Stimulated activated CD4-positive, alpha-beta T cell treated with anti-CD3 and anti-CD28 coated beads, Interleukin-1b, Interleukin-23, amount 100 ng/mL, for 1 hour (primary cell): ENCODE results near the gene UNC13C.
"Not testable (repeated sequence)": the region's sequence is repeated elsewhere in the genome, so short reads cannot be mapped to it uniquely, and the experiment has no call there.

Source experiments
- DNase-seq, 2 donors: peaks; one replicate each; pipeline ENCODE4 v3.0.0-alpha.2; 2020; ENCODE audit warnings: low read depth in 2 of 2

UNC13C gene

DNA sequence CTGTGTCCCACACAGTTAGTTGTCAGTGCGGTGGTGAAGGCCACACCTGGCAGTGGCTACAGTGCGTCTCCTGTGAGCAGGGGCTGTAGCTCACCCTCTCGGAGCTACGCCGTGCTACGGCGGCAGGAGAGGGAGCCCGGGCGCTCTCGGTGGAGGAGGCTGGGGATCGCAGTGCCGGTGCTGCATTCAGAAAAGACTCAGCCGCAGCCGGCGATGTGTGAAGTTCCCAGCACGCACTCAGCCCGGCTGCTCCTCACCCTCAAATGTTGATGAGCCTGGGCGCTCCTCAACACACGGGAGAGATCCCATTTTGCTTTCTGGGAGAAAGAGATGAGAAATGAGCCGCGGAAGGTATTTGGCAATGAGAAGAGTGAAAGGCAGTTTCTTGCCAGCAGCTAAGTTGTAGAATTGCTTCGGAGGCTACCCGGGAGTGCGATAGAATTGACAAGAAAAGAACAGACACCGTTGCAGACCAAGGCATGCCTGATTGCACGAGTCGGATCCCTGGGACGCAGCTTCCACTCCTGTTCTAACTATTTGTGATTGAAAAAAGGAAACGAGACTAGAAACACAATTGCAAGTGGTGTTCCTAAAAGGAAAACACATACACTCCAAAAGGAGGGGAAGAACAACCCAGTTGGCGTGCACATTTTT lies at the start of gene UNC13C:
Gene UNC13C, plus strand, starts transcription at position 189 of the 654 bp plus-strand sequence. CDS start 34,463 bp downstream, outside the sequence.
- no peak for DNase-seq

DNA sequence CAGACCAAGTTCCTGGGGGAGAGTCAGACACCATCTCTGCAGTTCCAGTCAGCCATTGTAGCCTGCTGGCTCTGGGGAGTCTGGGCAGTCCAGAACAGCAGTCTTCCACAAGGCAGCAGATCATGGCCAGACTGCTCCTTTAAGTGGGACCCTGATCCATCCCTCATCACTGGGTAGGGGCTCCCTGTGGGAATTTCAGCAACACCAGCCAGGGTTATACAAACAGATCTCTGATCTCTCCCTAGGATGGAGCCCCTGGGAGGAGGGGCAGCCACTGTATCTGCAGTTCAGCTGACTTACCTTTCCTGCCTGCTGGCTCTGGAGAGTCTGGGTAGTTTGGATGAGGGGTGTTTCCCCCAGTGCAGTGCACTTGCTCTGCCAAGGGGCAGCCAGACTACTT lies 42.1 kb upstream of the UNC13C start:
- DNase-seq = no peak

DNA sequence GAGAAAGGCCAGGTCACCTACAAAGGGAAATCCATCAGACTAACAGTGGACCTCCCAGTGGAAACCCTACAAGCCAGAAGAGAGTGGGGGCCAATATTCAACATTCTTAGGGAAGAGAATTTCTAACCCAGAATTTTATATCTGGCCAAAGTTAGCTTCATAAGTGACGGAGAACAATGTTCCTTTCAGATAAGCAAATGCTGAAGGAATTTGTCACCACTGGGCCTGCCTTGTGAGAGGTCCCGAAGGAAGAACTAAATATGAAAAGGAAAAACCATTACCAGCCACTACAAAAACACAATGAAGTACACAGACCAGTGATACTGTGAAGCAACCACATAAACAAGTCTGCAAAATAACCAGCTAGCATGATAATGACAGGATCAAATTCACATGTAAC lies 40.6 kb upstream of the UNC13C start:
- DNase-seq = not testable (repeated sequence)

DNA sequence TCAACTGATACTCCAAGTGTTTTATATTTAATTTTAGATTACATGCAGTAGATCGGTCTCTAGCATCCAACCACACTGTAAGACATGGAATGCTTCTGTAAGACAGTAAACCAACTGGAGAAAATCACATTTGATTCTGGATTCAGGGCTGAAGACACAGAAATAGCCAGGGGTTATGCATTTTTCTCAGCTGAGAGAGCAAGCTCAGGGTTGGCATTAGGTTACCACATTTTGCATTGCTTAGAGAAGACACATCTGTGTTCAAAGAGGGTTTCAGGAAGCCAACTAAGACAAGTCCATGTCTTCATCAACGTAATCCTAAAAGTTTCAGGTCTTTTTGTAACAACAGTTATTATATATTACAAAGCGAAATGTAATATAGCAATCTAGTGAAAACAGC lies 27.7 kb upstream of the UNC13C start:
- no peak for DNase-seq

DNA sequence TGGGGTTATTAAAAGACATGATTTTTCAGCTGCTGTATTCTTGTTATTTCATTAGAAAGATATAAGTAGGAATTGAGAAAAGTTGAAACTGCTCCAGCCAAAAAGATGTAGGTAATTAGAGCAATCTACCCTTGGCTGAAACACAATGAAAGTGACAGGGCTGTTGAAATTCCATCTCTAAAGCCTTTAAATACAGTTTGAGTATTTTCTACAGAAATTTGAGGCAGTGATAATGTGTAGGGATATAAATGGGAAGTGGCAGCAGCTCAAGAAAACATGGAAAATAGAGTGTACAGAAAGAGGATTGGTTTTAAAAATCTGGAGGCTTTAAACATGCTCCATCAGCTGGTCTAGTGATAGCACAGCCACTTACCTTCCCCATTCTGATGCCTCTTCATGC lies 22.8 kb upstream of the UNC13C start:
- no peak for DNase-seq

DNA sequence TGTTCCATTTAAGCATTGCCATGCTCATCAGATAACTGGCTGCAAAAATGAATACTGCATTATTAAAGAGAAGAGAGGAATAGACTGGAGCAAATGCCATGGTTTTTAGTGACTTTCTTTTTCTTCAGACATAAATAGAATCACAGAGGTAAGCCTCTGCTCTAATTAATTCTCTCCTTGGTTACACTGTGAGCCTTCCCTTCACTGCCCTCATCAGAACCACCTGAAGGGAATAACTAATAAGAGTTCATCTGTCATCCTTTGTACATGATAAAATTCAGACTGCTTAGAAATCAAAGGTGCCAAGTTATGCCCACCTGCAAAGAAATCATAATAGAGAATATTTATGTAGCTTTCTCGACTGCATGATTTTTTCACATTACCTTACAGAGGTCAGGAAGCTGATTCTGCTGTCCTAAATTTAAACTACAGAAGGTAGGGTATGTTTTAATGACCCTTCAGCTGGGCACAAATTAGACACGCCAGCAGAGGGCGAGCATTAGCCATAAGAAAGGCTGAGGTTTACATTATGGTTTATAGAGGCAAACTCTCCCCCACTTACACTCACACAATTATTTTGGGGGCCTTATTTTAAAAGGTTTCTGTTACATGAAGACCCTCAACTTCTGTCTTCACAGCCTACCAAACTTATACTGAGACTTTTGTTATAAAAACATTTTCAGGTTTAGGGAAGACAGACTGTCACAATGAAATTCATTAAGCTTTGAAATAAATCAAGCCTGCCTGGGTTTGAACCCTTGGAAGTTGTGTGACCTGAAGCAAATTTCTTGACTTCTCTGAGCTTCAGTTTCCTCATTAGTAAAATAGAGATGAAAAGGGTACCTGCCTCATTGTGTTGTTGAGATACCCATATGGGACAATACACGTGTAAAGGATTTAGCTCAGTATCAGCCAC lies 15.3 kb upstream of the UNC13C start:
- DNase-seq = no peak

DNA sequence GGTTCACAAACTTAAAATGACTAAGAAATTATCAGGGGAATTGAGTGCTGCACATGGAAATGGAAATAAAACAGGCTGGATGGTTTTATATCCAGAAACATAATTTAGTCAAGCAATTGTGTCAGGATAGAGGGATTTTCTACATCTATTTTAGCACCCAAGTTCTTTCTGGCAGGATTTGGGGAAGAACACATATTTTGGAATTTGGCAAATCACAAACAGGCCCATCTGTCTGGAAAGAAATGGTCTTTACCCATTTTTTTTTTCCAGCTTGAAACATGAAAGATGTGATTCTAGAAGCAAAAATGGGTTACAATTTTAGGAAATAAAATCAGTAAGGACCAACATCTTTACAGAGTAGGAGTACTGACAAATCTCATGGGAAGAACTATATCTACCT lies 14.4 kb upstream of the UNC13C start:
- no peak for DNase-seq

DNA sequence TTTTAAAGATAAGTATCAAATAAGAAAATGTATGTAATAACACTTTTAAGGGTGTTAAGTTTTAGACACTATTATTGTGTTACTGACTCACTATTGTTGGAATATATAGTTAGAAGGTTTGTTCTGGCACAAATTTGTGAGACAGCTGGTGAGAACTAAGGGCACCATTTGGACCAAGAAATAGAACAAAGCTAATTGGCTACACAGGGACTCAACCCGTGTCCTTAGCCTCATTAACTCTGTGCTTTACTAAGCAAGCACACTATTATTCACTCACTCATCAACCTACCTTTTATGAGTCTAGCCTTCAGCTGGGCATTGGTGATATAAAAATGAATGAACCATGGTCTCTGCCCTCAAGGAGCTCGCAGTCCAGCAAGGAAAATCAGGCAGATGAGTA lies 4.1 kb upstream of the UNC13C start:
- DNase-seq = no peak

DNA sequence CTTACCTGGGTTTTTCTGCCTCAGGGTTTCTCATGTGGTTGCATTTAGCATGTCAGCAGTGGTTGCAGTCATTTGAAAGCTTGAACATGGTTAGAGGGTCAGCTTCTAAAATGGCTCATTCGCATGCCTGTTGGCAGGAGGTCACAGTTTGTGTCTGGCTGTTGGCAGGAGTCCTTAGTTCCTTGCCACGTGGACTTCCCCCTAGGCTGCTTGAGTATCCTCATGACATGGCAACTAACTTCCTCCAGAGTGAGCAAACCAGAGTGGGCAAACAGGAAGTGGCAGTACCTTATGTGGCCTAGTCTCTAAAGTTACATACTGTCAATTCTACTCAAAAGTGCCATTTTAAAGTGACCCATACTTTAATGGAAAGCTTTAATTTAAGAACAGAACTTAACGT lies 3.4 kb upstream of the UNC13C start:
- DNase-seq = no peak

DNA sequence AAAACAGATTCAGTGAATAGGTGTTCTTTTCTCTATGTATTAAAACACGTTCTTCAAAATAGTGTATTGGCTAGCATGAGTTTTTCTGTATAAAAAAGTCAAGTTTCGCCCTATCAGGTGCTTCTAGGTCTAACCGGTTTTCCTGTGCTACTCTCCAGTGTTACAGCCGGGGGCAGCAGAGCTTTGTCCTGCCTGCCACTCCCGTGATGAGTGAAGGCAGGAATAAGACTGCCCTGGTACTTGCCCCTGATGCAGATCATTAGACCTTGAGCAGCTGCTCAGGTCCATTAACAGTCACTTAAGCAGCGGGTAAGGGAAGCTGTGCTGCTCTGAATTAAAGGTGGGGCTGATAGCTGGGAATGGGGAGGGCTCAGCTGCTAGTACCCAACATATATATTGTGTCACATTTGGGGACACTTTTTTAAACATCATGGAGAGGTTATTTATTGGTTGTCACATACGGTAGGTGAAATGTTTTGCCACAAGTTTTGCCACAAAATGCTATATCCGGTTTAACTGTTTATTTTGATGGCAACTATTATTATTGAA lies 1.3 kb upstream of the UNC13C start:
- DNase-seq = no peak

DNA sequence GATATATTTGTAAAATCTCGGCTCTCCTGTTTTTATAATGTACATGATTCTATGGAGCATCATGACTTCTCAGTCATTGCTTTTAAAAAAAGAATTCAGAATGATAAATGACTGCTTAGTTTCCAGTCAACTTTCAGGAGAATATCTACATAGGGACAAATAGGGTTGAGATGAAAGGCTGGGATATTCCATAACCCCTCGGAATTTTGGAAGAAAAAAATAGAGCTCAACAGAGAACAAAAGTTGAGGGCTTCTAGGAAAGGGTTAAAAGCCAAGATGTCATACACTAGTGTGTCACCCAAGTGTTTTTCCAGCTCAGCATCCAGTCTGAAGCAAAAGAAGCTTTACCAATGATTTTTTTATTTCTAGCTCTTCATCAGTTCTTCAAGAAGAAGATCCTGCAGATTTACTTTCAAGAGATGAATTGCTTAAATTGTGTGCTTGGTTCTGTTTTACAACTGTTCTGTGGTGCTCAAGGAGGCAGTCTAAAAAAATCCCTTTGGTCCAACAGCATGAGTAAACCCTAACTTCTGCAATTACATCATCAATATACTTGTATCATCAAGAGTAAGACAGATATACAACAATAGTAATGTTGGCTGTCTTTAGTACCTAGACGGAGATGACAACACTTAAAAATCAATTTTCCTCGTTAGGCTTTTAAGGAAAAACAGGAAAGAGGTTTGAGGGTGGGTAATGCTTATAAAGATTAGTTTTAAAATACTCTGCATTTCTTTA lies 979 bp downstream of the UNC13C start:
- DNase-seq = no peak

DNA sequence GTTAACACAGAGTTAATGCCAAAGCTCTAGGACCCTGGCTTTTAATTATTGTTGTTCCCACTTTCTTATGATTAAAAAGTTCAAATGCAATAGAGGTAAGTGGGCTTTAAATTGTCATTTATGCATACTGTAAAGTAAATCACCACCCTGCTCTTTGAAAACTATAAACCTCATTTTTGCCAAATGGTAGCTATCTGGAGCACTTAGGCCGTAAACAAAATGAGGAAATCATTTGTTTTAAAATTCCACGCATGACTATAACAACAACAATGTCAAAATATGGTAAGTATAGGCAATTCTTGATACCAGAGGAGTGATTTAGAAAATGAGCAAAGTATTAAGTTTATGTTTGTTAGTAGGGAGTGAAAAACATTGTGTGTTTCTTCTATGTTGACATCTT lies 1.8 kb downstream of the UNC13C start:
- no peak for DNase-seq

DNA sequence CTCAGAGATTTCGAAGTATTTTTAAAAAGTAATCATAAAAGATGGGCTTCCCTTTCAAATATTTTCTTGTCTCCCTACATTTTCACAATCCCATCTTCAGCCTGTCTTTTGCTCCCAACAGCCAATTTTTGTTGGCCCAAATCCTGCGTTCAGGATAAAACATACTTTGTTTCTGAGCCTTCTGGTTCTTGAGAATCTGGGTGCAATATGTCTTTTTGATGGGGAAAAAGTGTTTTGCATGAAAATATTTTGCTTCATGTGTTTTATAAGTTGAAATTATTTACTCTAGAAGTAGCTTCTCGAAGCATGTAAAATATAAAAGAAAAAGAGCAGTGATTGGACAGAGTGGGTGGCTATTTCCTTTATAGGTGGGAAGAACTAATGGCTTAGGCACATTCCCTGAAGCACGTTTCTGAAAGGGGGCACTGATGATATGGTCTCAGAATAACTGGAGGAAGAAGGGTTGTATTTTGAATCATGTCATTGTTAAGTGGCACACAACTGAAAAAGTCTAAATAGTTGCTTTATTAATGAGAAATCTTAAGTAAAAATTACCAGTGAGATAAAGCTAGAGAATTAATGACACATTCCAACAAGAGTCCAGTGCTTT lies 3.9 kb downstream of the UNC13C start:
- no peak for DNase-seq

DNA sequence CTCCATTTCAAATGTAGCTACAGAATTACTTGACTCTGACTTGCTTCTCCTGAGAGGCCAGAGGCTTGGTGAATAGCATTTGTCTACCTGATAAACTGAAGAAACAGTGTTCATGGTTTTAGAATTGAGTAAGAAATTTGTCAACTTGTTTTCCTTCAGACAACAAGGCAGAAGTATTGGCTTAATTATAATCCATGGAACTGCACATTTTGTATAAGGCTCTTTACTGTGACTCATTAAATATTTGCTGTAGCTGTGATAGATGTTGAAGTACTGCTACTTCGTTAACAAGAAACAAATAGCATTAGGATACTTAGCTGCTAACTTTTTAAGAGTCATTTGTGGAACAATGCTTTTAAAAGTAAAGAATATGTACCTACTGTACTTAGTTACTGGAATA lies 4.6 kb downstream of the UNC13C start:
- DNase-seq = no peak

DNA sequence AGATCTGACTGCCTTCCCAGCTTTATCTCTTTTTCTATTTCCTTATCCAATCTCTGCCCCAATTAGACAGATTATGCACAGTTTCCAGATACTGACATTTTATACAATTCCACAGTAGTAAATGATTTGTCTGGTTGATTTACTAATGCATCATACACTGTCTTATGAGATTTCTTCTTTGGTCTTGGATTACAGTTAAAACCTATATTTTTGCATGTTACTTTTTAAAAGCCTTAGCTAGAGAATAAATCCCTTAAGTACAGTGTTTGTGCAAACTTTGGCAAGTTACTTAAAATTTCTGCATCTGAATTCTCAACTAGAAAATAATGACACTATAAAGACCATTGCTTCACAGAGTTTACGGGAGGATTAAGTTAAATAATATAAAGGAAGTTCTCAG lies 6.0 kb downstream of the UNC13C start:
- DNase-seq = no peak

DNA sequence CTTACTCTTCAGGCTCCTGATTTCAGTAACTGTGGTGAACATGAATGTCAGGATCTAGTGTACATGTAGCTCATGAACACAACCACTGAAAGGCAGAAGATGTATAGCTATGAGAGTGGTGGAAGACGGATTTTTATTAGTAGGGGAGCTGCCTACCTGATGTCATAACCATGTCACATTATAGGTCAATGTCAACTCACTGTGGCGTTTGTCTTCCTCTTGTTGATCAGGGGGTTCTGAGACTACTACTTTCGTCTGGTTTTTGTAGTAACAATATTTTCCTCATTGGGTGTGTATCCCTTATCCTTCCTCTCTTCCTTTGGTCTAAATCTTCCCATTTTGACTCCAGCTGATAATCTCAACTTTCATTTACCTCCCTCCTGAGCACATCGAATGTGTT lies 7.3 kb downstream of the UNC13C start:
- no peak for DNase-seq

DNA sequence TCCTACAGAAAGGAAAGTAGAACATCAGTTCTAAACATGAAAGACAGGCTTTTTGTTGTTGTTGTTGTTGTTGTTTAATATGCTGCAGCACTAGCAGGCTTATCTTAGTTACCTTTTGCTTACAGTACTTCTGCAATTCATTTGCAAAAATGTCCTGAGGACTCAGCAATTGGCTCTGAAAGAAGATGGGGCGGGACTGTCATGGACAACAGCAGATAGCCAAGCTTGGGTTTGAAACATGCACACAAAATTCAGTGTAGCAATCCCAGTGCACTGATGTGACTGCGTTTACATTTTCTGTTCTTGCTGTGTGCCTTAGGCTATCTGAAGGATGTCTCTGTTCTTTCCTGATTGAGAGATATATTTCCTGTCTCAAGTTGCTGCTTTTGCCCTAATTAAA lies 9.2 kb downstream of the UNC13C start:
- DNase-seq = no peak

DNA sequence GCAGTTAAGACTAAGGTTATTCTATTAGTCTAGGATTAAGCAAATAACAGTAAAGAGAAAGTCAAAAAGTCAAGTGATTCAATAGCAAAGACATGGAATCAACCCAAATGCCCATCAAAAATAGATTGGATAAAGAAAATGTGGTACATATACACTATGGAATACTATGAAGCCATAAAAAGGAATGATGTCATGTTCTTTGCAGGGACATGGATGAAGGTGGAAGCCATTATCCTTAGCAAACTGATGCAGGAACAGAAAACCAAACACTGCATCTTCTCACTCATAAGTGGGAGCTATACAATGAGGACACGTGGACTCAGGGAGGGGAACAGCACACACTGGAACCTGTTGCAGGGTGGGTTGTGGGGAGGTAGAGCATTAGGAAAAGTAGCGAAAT lies 29.0 kb downstream of the UNC13C start:
- DNase-seq = no peak

DNA sequence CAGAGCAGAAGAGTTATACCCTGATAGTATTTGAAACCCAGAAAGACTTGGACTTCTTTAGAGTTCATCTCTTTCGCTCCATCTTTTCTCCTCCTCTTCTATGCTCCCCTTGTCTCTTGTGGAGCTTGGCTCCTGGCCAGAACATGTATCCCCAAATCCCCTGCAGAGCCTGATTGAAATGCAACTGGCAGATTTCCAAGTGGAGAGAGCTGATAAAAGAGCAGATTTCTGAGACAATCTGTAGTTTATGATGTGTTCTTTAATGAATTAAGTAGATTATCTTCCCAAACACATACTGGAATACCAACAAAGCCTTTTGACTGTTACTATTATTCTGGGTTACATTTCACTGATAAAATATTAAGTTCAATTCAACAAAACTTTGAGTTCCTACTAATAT lies 33.4 kb downstream of the UNC13C start:
- no peak for DNase-seq

DNA sequence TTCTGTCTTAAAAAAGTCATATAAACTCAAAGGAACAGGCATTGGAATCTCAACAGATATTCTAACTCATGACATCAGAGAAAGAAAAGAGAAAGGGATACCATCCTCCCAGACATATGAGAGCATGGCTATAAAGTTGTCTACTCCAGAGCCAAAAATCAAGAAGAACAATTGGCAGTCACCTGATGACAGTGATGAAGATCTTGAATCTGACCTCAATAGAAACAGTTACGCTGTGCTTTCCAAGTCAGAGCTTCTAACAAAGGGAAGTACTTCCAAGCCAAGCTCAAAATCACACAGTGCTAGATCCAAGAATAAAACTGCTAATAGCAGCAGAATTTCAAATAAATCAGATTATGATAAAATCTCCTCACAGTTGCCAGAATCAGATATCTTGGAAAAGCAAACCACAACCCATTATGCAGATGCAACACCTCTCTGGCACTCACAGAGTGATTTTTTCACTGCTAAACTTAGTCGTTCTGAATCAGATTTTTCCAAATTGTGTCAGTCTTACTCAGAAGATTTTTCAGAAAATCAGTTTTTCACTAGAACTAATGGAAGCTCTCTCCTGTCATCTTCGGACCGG lies 35.9 kb downstream of the UNC13C start:
- DNase-seq = no peak

DNA sequence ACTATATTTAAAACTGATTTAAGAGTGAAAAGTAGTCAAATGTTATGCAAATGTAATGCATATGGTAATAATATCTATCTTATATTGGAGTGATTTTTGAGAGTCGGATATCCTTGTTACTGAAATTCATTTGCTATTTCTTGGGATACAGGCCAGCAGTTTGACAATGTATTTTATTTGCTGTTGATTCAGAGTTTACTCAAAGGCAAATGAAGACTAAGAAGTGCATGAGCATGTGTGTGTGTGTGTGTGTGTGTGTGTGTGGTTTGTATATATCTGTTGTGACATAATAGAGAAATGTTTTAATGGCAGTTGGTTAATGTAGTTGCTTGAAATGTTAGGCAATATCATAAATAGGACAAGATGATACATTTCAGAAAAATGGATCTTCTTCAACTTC lies 39.0 kb downstream of the UNC13C start:
- DNase-seq = no peak

DNA sequence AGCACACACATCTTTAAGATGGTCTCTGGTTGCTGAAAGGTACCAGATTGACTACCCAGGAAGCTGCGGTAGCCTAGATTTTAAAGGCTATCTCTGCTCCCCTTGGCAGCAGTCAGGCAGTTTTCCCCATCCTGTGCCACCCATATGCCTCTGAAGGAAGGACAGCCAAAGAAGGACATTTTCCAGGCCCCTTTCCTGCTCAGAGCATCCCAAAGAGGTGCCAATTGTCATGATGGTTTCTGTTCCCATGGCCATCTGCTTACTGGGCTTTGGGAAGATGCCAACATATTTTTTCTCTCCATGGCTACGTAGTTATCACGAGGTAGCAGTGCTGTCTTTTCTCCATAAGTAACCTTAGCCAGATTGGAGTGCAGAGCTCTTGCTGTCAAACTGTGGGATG lies 39.7 kb downstream of the UNC13C start:
- no peak for DNase-seq
